GM12801 (cell line): ENCODE data around the gene MED13.

Experiments
- TF ChIP-seq, protein P1 (sequence below): IDR thresholded peaks from one replicate; pipeline ENCODE4 v1.5.1; 2011; ENCODE audit warnings: control low read depth; ENCODE audit not compliant: insufficient read length; ENCODE audit errors: extremely low read depth

Gene MED13

GRCh38 chr17:62093188-62094155 is 28.4 kb upstream of the MED13 start:
- TF ChIP-seq, protein P1, sequence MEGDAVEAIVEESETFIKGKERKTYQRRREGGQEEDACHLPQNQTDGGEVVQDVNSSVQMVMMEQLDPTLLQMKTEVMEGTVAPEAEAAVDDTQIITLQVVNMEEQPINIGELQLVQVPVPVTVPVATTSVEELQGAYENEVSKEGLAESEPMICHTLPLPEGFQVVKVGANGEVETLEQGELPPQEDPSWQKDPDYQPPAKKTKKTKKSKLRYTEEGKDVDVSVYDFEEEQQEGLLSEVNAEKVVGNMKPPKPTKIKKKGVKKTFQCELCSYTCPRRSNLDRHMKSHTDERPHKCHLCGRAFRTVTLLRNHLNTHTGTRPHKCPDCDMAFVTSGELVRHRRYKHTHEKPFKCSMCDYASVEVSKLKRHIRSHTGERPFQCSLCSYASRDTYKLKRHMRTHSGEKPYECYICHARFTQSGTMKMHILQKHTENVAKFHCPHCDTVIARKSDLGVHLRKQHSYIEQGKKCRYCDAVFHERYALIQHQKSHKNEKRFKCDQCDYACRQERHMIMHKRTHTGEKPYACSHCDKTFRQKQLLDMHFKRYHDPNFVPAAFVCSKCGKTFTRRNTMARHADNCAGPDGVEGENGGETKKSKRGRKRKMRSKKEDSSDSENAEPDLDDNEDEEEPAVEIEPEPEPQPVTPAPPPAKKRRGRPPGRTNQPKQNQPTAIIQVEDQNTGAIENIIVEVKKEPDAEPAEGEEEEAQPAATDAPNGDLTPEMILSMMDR = no peak

DNA sequence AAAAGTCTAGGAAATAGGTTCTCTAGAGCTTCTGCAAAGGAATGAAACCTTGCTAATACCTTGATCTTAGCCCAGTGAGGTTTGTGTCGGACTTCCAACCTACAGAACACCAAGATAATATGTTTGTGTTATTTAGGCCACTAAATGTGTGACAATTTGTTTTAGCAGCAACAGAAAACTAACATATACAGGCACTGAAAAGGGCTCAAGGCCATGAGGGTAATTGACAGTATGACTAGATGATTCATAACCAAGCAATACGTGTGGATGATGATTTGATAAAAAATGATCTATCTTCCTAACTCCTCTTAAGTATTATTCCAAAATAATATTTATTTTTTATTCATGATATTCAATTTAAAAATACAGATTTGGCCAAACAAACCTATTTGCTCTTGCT is 27.7 kb upstream of the MED13 start:
- TF ChIP-seq, protein P1 = no peak

- TF ChIP-seq, protein P1 = no peak
These were observed 26.7 kb upstream of the MED13 start for GRCh38 chr17:62091804-62092203.

GRCh38 chr17:62090868-62091267 is 25.8 kb upstream of the MED13 start:
- TF ChIP-seq, protein P1 = no peak

DNA sequence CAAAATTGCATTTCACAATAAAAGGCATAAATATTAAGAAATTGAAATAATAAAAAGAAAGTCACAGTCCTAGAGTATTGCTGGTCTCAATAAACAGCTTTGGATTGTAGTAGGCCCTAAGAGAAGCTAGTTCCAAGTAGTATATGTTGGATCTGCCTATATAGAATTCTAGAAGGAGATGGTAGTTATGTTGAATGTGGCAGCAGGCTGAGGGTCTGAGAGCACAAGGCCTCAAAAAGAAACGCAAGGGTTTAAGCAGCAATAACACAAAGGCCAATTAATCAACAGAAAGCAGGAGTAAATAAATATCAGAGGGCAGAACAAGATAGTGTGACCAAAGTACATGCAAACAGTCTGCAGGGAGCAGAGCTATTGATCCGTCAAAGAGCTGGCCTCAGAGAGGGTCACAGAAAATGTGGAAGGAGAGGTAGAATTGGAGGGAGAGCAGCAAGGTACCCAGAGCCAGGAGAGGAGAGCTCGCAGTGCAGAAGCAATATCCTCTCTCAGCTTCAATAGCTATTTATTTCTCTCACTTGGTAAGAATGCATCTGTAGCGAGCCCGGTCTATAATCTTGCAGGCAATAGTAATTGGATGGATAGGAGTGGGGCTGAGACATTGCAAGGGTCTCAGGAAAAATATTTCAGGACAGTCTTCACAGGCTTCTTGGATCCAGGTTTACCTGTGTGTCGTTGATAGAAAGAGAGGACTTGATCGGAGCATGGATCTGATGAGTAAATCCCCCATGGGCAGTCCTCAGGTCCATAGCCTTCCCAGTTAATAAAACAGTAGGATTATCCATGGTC is 25.1 kb upstream of the MED13 start:
- TF ChIP-seq, protein P1 = no peak

DNA sequence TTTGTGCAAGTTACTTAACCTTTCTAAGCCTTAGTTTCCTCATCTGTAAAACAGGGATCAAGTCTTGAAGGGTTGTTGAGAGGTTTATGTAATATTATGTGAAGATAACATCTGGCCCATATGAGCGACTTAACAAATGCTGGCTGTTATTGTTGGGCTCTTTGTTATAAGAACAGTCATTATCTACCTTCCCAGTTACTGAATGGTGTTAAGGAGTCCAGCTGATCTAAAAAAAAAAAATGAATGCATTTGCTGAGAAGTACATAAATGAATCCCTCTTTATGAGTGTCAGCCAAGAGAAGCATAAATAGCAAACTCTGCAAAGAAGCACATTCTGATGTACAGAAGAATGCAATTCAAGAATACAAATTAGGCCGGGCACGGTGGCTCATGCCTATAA is 24.3 kb upstream of the MED13 start:
- TF ChIP-seq, protein P1 = no peak

- TF ChIP-seq, protein P1 = no peak
These were observed 21.7 kb upstream of the MED13 start for GRCh38 chr17:62086737-62087136.
